ENCODE data around the gene MRGPRD.

The MRGPRD gene

DNA sequence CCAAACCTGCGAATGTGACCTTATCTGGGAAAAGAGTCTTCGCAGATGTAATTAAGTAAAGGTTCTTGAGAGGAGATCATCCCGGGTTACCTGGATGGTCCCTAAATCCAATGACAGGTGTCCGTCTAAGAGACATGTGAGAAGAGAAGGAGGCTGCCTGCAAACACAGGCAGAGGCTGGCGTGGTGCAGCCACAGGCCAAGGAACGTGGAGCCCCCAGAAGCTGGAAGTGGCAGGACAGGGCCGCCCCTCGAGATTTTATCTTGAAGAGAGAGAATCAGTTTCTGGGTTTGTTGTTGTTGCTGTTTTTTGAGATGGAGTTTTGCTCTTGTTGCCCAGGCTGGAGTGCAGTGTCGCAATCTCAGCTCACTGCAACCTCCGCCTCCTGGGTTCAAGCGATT lies 33.6 kb downstream of the MRGPRD start:
- no peak for DNase-seq (ENCODE audit: low read depth in 1 of 2, low spot score in 1 of 2)
- Histone ChIP-seq H3K4me3 (replicated peaks; ENCODE audit: insufficient read depth, low read length) (no peak overlapping the region), H3K27ac (replicated peaks) (no peak overlapping the region), H3K27me3 (ENCODE audit: insufficient read depth, poor library complexity, severe bottlenecking) (no peaks in the 10 kb centered on the region)
- TF ChIP-seq SPI1 (IDR thresholded peaks at IDR 0.05; ENCODE audit: borderline replicate concordance, low read depth) (no peak), GABPA (IDR thresholded peaks at IDR 0.05; ENCODE audit: low read depth) (no peak), POLR2AphosphoS5 (IDR thresholded peaks at IDR 0.05; ENCODE audit: low read depth) (no peak)

DNA sequence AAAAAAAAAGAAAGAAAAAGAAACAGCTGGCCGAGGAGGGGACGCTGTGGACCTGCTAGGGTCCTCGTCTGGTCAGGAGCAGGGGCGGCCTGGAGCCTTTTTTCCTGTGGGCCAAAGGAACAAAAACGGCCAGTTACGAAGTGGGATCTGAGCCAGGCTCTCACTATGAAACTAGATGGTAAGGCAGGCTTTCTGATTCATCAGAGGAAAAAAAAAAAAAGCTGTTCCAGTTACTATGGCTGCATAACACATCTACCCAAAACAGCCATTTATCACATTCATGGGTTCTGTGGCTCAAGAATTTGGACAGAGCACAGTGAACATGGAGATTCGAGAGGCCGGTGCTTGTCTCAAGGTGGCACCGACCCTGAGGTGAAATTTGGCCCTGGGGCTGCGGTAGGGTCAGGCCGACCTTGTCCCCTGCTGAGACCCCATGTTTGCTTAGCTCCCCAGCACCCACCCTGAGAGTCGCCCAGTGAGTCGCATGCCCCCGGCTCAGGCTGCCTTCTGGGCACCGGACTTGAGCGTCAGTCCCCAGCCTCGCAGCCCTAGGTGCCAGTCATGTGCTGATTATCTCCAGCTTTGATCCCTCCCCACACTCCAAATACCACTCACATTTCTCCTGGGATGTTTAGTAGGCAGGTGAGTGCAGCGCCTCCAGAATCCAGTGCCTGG lies 34.2 kb downstream of the MRGPRD start:
- DNase-seq (ENCODE audit: low read depth in 1 of 2, low spot score in 1 of 2), result no peak
- Histone ChIP-seq H3K27me3 (ENCODE audit: insufficient read depth, poor library complexity, severe bottlenecking) (no peaks in the 10 kb centered on the region), H3K27ac (replicated peaks) (no peak overlapping the region), H3K4me3 (replicated peaks; ENCODE audit: insufficient read depth, low read length) (no peak overlapping the region)
- TF ChIP-seq, protein P1, sequence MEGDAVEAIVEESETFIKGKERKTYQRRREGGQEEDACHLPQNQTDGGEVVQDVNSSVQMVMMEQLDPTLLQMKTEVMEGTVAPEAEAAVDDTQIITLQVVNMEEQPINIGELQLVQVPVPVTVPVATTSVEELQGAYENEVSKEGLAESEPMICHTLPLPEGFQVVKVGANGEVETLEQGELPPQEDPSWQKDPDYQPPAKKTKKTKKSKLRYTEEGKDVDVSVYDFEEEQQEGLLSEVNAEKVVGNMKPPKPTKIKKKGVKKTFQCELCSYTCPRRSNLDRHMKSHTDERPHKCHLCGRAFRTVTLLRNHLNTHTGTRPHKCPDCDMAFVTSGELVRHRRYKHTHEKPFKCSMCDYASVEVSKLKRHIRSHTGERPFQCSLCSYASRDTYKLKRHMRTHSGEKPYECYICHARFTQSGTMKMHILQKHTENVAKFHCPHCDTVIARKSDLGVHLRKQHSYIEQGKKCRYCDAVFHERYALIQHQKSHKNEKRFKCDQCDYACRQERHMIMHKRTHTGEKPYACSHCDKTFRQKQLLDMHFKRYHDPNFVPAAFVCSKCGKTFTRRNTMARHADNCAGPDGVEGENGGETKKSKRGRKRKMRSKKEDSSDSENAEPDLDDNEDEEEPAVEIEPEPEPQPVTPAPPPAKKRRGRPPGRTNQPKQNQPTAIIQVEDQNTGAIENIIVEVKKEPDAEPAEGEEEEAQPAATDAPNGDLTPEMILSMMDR (IDR thresholded peaks at IDR 0.05; ENCODE audit: insufficient read depth, low read length), result no peak
- TF ChIP-seq GABPA (IDR thresholded peaks at IDR 0.05; ENCODE audit: low read depth) (no peak), SPI1 (IDR thresholded peaks at IDR 0.05; ENCODE audit: borderline replicate concordance, low read depth) (no peak), POLR2AphosphoS5 (IDR thresholded peaks at IDR 0.05; ENCODE audit: low read depth) (no peak)
- TF ChIP-seq, protein P2, sequence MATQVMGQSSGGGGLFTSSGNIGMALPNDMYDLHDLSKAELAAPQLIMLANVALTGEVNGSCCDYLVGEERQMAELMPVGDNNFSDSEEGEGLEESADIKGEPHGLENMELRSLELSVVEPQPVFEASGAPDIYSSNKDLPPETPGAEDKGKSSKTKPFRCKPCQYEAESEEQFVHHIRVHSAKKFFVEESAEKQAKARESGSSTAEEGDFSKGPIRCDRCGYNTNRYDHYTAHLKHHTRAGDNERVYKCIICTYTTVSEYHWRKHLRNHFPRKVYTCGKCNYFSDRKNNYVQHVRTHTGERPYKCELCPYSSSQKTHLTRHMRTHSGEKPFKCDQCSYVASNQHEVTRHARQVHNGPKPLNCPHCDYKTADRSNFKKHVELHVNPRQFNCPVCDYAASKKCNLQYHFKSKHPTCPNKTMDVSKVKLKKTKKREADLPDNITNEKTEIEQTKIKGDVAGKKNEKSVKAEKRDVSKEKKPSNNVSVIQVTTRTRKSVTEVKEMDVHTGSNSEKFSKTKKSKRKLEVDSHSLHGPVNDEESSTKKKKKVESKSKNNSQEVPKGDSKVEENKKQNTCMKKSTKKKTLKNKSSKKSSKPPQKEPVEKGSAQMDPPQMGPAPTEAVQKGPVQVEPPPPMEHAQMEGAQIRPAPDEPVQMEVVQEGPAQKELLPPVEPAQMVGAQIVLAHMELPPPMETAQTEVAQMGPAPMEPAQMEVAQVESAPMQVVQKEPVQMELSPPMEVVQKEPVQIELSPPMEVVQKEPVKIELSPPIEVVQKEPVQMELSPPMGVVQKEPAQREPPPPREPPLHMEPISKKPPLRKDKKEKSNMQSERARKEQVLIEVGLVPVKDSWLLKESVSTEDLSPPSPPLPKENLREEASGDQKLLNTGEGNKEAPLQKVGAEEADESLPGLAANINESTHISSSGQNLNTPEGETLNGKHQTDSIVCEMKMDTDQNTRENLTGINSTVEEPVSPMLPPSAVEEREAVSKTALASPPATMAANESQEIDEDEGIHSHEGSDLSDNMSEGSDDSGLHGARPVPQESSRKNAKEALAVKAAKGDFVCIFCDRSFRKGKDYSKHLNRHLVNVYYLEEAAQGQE (IDR thresholded peaks at IDR 0.05; ENCODE audit: insufficient replicate concordance, low read depth), result no peak

DNA sequence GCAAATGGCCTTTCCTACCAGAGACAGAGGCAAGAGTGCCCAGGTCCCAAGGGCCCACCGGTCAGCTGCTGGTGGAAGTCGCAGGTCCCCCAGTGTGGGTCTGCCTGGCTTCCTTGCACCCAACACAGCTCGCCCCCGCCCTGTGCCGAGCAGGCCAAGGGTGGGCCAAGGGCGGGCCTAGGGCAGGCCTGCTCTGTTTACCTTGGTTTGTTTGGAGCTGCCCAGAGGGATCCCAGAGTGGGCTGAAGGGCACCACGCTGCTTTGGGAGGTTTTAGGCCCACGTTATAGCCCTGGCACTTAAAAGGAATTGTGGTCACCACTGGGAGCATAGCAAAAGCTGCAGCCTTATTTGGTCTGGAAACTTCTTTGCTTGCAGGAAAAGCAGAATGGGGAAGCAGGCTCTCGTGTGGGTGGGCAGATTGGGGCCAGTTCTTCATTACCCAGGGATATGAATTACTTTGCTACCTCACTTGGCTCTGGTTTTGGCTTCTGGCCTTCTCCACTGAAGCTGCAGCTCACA lies 38.0 kb downstream of the MRGPRD start:
- peak in 1 of 2 experiments; percentile 66 for DNase-seq (ENCODE audit: low read depth in 1 of 2, low spot score in 1 of 2)
- H3K27ac ChIP-seq (replicated peaks), result peak overlapping the region; percentile 62
- peak; percentile 44; the same call in 1 of the 2 replicates for TF ChIP-seq SPI1 (IDR thresholded peaks at IDR 0.05; ENCODE audit: borderline replicate concordance, low read depth)
- TF ChIP-seq, protein P2 (IDR thresholded peaks at IDR 0.05; ENCODE audit: insufficient replicate concordance, low read depth), result no peak
- H3K27me3 ChIP-seq (ENCODE audit: insufficient read depth, poor library complexity, severe bottlenecking), result no peaks in the 10 kb centered on the region
- H3K4me3 ChIP-seq (replicated peaks; ENCODE audit: insufficient read depth, low read length), result no peak overlapping the region

DNA sequence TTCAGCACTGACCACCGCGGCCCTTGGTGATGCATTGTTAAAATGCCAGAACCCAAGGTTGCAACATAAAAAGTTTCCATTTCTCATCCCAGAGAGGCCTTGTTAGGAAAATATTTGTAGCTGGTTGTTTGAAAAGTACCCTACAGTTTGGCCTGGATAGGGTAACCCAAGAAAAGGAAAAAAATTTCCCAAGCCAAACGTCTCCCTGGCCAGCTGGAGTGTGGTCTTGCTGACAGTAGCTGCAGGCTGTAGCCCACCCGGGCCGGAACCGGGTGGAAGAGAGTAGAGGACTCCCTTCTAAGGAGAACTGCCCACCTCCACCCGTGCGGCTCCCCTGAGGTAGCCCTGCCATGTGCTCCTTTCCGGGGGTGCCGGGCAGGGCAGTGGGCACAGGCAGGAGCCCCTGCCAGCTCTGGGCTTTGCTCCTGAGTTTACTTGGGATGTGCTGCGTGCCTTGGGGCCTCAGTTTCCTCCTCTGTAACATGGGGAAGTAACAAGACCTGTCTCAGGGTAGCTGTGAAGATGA lies 38.6 kb downstream of the MRGPRD start:
- H3K4me3 ChIP-seq (replicated peaks; ENCODE audit: insufficient read depth, low read length), result no peak overlapping the region
- peak overlapping the region; percentile 62 for H3K27ac ChIP-seq (replicated peaks)
- no peak for DNase-seq (ENCODE audit: low read depth in 1 of 2, low spot score in 1 of 2)
- no peaks in the 10 kb centered on the region for H3K27me3 ChIP-seq (ENCODE audit: insufficient read depth, poor library complexity, severe bottlenecking)
- no peak for TF ChIP-seq GABPA (IDR thresholded peaks at IDR 0.05; ENCODE audit: low read depth)
- TF ChIP-seq POLR2AphosphoS5 (IDR thresholded peaks at IDR 0.05; ENCODE audit: low read depth), result no peak
- TF ChIP-seq, protein P1 (IDR thresholded peaks at IDR 0.05; ENCODE audit: insufficient read depth, low read length), result no peak
- TF ChIP-seq, protein P2 (IDR thresholded peaks at IDR 0.05; ENCODE audit: insufficient replicate concordance, low read depth), result no peak
- no peak for TF ChIP-seq SPI1 (IDR thresholded peaks at IDR 0.05; ENCODE audit: borderline replicate concordance, low read depth)

Measured in HL-60 (cell line).